ENCODE measurements around the gene CSNK1G2.

CSNK1G2 gene

GRCh38 chr19:1962674-1963073, 21.7 kb downstream of the CSNK1G2 start:
- in situ Hi-C loops (cut with MboI; ENCODE audit: low sequenced_read_pairs), result no loop called here

- in situ Hi-C loops (cut with MboI; ENCODE audit: low sequenced_read_pairs), result no loop called here
These were observed 26.2 kb downstream of the CSNK1G2 start for GRCh38 chr19:1967087-1967608.

- in situ Hi-C loops (cut with MboI; ENCODE audit: low sequenced_read_pairs), result no loop called here
These were observed 27.6 kb downstream of the CSNK1G2 start for GRCh38 chr19:1968279-1969175.

- in situ Hi-C loops (cut with MboI; ENCODE audit: low sequenced_read_pairs), result no loop called here
These were observed 28.4 kb downstream of the CSNK1G2 start for GRCh38 chr19:1969176-1970002.

GRCh38 chr19:1970003-1970805, 29.2 kb downstream of the CSNK1G2 start:
- in situ Hi-C loops (cut with MboI; ENCODE audit: low sequenced_read_pairs), result no loop called here

- in situ Hi-C loops (cut with MboI; ENCODE audit: low sequenced_read_pairs), result no loop called here
These were observed 30.0 kb downstream of the CSNK1G2 start for GRCh38 chr19:1970806-1971502.

- in situ Hi-C loops (cut with MboI; ENCODE audit: low sequenced_read_pairs), result no loop called here
These were observed 33.6 kb downstream of the CSNK1G2 start for GRCh38 chr19:1974381-1975161.

- in situ Hi-C loops (cut with MboI; ENCODE audit: low sequenced_read_pairs), result no loop called here
These were observed 34.1 kb downstream of the CSNK1G2 start for GRCh38 chr19:1975162-1975480.

- in situ Hi-C loops (cut with MboI; ENCODE audit: low sequenced_read_pairs), result no loop called here
These were observed 36.1 kb downstream of the CSNK1G2 start for GRCh38 chr19:1977120-1977519.

GRCh38 chr19:1978346-1978894, 37.4 kb downstream of the CSNK1G2 start:
- in situ Hi-C loops (cut with MboI; ENCODE audit: low sequenced_read_pairs), result no loop called here

GRCh38 chr19:1979017-1979416, 38.0 kb downstream of the CSNK1G2 start:
- in situ Hi-C loops (cut with MboI; ENCODE audit: low sequenced_read_pairs), result no loop called here

GRCh38 chr19:1979642-1980041, 38.7 kb downstream of the CSNK1G2 start:
- in situ Hi-C loops (cut with MboI; ENCODE audit: low sequenced_read_pairs), result no loop called here

GRCh38 chr19:1980091-1980808, 39.3 kb downstream of the CSNK1G2 start:
- in situ Hi-C loops (cut with MboI; ENCODE audit: low sequenced_read_pairs), result no loop called here

- in situ Hi-C loops (cut with MboI; ENCODE audit: low sequenced_read_pairs), result no loop called here
These were observed 39.8 kb downstream of the CSNK1G2 start for GRCh38 chr19:1980809-1981181.

- in situ Hi-C loops (cut with MboI; ENCODE audit: low sequenced_read_pairs), result no loop called here
These were observed 40.3 kb downstream of the CSNK1G2 start for GRCh38 chr19:1981253-1981652.

- in situ Hi-C loops (cut with MboI; ENCODE audit: low sequenced_read_pairs), result no loop called here
These were observed 43.4 kb downstream of the CSNK1G2 start for GRCh38 chr19:1984357-1984756.

GRCh38 chr19:1985588-1986356, 44.8 kb downstream of the CSNK1G2 start:
- in situ Hi-C loops (cut with MboI; ENCODE audit: low sequenced_read_pairs), result no loop called here
